SK-N-MC (cell line): ENCODE results near the gene TFEB.

ENCODE experiments used
- EZH2 ChIP-seq: fragments of 200-600 bp; sonication (generic); IDR thresholded peaks from one replicate; pipeline ENCODE4 v1.6.1; 2017; ENCODE audit warnings: antibody characterized with exemption
- POLR2AphosphoS5 ChIP-seq: IDR thresholded peaks from 2 replicates; pipeline ENCODE4 v1.6.1; 2012; ENCODE audit warnings: mild to moderate bottlenecking, low read depth, low read length, borderline replicate concordance

DNA sequence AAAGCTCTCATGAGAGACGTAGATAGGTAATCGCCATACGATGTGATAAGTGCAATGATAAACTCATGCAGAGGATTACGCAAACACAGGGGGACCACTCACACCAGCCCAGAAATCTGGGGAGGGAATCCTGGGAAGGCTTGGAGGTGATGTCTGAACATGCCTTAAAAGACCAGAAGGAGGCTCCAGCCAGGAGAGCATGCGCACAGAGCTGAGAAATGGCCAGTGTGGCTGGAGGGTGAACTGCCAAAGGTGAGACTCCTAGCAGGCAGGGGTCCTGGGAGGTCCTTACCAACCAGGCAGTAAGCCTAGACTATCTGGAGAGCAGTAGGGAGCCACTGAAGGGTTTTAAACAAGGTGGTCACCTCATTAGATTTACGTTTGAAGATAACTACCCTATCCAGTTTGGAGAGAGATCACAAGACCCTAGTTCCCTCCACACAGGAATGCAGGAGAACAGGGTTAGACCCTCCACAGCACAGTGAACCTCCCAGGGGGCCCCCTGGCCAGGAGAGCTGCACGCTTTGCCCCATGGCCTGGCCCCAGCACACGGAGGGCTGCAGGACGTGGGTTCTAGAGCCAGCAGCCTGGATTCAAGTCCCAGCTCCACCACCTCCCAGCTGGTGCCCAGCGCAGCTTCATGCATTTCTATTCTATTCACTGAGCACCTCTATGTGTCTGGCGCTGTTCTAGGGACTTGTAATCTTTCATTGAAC lies 84.0 kb downstream of the TFEB start:
- no peak for TF ChIP-seq POLR2AphosphoS5
- no peak for TF ChIP-seq EZH2
